GM23338 (cell line): ENCODE data around the gene PNPLA7. TPM values are rescaled to one million over a fixed set of nuclear protein-coding genes. Genes with fewer than 3 reads are reported as not detected.

Source experiments
- ATAC-seq: fragments of 200-7000 bp; cut with Tn5 transposase; 3 replicates; pipeline ENCODE4 v1.9.1; 2020
- DNase-seq: peaks from one replicate; pipeline ENCODE4 v3.0.0-alpha.2; 2015; ENCODE audit warnings: low spot score
- H2AFZ ChIP-seq: fragments of 200-600 bp; sonication (generic); 2 replicates; pipeline ENCODE4 v1.8.0; 2016; ENCODE audit warnings: antibody characterized with exemption, mild to moderate bottlenecking, moderate library complexity
- H3F3A ChIP-seq: fragments of 200-600 bp; sonication (generic); replicated peaks from 2 replicates; pipeline ENCODE4 v1.8.0; 2017; ENCODE audit warnings: antibody characterized with exemption, mixed run types, low read depth
- H3K27ac ChIP-seq: fragments of 200-600 bp; sonication (generic); 2 replicates; pipeline ENCODE4 v1.6.1; 2016; ENCODE audit warnings: low read depth
- H3K27me3 ChIP-seq: fragments of 200-600 bp; sonication (generic); 2 replicates; pipeline ENCODE4 v1.8.0; 2016; ENCODE audit warnings: mild to moderate bottlenecking, mixed run types, moderate library complexity; ENCODE audit not compliant: insufficient read depth
- H3K36me3 ChIP-seq: fragments of 200-600 bp; sonication (generic); 2 replicates; pipeline ENCODE4 v1.8.0; 2016; ENCODE audit warnings: mild to moderate bottlenecking; ENCODE audit not compliant: insufficient read depth
- H3K4me1 ChIP-seq: fragments of 200-600 bp; sonication (generic); 2 replicates; pipeline ENCODE4 v1.8.0; 2016; ENCODE audit warnings: mild to moderate bottlenecking, moderate library complexity; ENCODE audit not compliant: insufficient read depth
- H3K4me2 ChIP-seq: fragments of 200-600 bp; sonication (generic); 2 replicates; pipeline ENCODE4 v1.7.1; 2017; ENCODE audit warnings: mixed run types
- H3K4me3 ChIP-seq: fragments of 200-600 bp; sonication (generic); 2 replicates; pipeline ENCODE4 v1.6.1; 2016; ENCODE audit warnings: mixed run types
- H3K79me2 ChIP-seq: fragments of 200-600 bp; sonication (generic); replicated peaks from 2 replicates; pipeline ENCODE4 v1.8.0; 2017; ENCODE audit warnings: mild to moderate bottlenecking; ENCODE audit not compliant: insufficient read depth
- H3K9me2 ChIP-seq: fragments of 200-600 bp; sonication (generic); 2 replicates; pipeline ENCODE4 v1.8.0; 2017; ENCODE audit not compliant: insufficient read depth
- H4K20me1 ChIP-seq: fragments of 200-600 bp; sonication (generic); replicated peaks from 2 replicates; pipeline ENCODE4 v1.8.0; 2017; ENCODE audit warnings: mild to moderate bottlenecking; ENCODE audit not compliant: insufficient read depth
- H3K27ac Mint-ChIP-seq: 2 replicates; pipeline ENCODE4 v1.8.0; 2020; ENCODE audit warnings: inconsistent platforms, mild to moderate bottlenecking, moderate library complexity, mixed read lengths
- H3K27me3 Mint-ChIP-seq: 3 replicates; pipeline ENCODE4 v1.8.0; 2022; ENCODE audit warnings: low read depth, mild to moderate bottlenecking, moderate library complexity, mixed read lengths, inconsistent platforms; ENCODE audit not compliant: insufficient read depth, poor library complexity
- H3K36me3 Mint-ChIP-seq: 3 replicates; pipeline ENCODE4 v1.8.0; 2021; ENCODE audit warnings: low read depth, mild to moderate bottlenecking, inconsistent platforms, moderate library complexity, mixed read lengths
- H3K4me1 Mint-ChIP-seq: 3 replicates; pipeline ENCODE4 v1.8.0; 2020; ENCODE audit warnings: mild to moderate bottlenecking, inconsistent platforms, mixed read lengths
- H3K4me3 Mint-ChIP-seq: 3 replicates; pipeline ENCODE4 v1.8.0; 2021; ENCODE audit warnings: moderate library complexity, mild to moderate bottlenecking, inconsistent platforms, mixed read lengths
- H3K9me3 Mint-ChIP-seq: 3 replicates; pipeline ENCODE4 v1.8.0; 2020; ENCODE audit warnings: moderate library complexity, mild to moderate bottlenecking, inconsistent platforms, mixed read lengths
- CREB1 ChIP-seq: fragments of 250-450 bp; sonication (Bioruptor Pico); IDR thresholded peaks from 2 replicates; pipeline ENCODE4 v1.5.0; 2020; ENCODE audit warnings: low read depth, mild to moderate bottlenecking, moderate library complexity
- ETS1 ChIP-seq: IDR thresholded peaks from 2 replicates; pipeline ENCODE4 v1.6.1; 2016; ENCODE audit warnings: antibody characterized with exemption
- EZH2 ChIP-seq: fragments of 200-600 bp; sonication (generic); IDR thresholded peaks from one replicate; pipeline ENCODE4 v1.8.0; 2017; ENCODE audit warnings: antibody characterized with exemption, mild to moderate bottlenecking, low read depth; ENCODE audit not compliant: unreplicated experiment
- JUNB ChIP-seq: IDR thresholded peaks from one replicate; pipeline ENCODE4 v1.6.1; 2016; ENCODE audit warnings: antibody characterized with exemption; ENCODE audit not compliant: unreplicated experiment
- NANOG ChIP-seq: IDR thresholded peaks from 2 replicates; pipeline ENCODE4 v1.6.1; 2016; ENCODE audit warnings: antibody characterized with exemption, borderline replicate concordance
- POLR2AphosphoS5 ChIP-seq: IDR thresholded peaks from 2 replicates; pipeline ENCODE4 v1.6.1; 2016; ENCODE audit warnings: antibody characterized with exemption, low read depth
- STAT1 ChIP-seq: IDR thresholded peaks from one replicate; pipeline ENCODE4 v1.6.1; 2016; ENCODE audit warnings: antibody characterized with exemption; ENCODE audit not compliant: unreplicated experiment
- ZNF114 ChIP-seq: fragments of 250-450 bp; sonication (Bioruptor Pico); IDR thresholded peaks from 2 replicates; pipeline ENCODE4 v1.5.0; 2020; ENCODE audit warnings: mild to moderate bottlenecking, moderate library complexity
- ZNF331 ChIP-seq: fragments of 250-450 bp; sonication (Bioruptor Pico); IDR thresholded peaks from 2 replicates; pipeline ENCODE4 v1.5.0; 2020; ENCODE audit warnings: low read depth, mild to moderate bottlenecking, moderate library complexity
- ZNF462 ChIP-seq: fragments of 250-450 bp; sonication (Bioruptor Pico); IDR thresholded peaks from 2 replicates; pipeline ENCODE4 v1.5.0; 2020; ENCODE audit warnings: mild to moderate bottlenecking, moderate library complexity
- polyA plus RNA-seq: library from polyadenylated mRNA; unstranded; fragments of >200 nt; fragmentation: Nextera tagmentation; extraction: Ambion mirVana; gene quantifications from 2 replicates; pipeline ENCODE4 v1.2.1, GENCODE V29; 2016
- total RNA-seq: library from RNA; depleted of rRNA; stranded (reverse); fragments of >200 nt; shearing (Covaris generic); gene quantifications from 2 replicates; pipeline ENCODE4 v1.2.3, GENCODE V29; 2014
- TF ChIP-seq, protein P1 (sequence below), 2 experiments: fragments of 200-600 bp in 1 of 2; sonication (generic) in 1 of 2; conservative IDR thresholded peaks; 2 replicates each; pipeline versions ENCODE4 v1.5.1 to v1.6.1; 2016 to 2017; ENCODE audit warnings: antibody characterized with exemption in 2 of 2, low read depth in 2 of 2, mild to moderate bottlenecking in 2 of 2, moderate library complexity in 1 of 2

PNPLA7 gene
- total and polyA plus RNA-seq, 2 experiments from 2014 or later = 0.45 to 0.80 TPM

GRCh38 chr9:137429974-137430722 is 120.1 kb downstream of the PNPLA7 start:
- no peaks in the 10 kb centered on the region for H3K4me1 ChIP-seq
- H3K36me3 ChIP-seq = no peaks in the 10 kb centered on the region
- ATAC-seq = peak; percentile 69

More at GRCh38 chr9:137429974-137430722, 120.1 kb downstream of the PNPLA7 start:
- TF ChIP-seq STAT1 (no peak), ZNF331 (CRISPR knock-in tag) (no peak), CREB1 (CRISPR knock-in tag) (no peak), JUNB (no peak), POLR2AphosphoS5 (no peak), ETS1 (no peak), ZNF462 (CRISPR knock-in tag) (no peak), NANOG (no peak), EZH2 (no peak), ZNF114 (CRISPR knock-in tag) (no peak)
- TF ChIP-seq, protein P1, sequence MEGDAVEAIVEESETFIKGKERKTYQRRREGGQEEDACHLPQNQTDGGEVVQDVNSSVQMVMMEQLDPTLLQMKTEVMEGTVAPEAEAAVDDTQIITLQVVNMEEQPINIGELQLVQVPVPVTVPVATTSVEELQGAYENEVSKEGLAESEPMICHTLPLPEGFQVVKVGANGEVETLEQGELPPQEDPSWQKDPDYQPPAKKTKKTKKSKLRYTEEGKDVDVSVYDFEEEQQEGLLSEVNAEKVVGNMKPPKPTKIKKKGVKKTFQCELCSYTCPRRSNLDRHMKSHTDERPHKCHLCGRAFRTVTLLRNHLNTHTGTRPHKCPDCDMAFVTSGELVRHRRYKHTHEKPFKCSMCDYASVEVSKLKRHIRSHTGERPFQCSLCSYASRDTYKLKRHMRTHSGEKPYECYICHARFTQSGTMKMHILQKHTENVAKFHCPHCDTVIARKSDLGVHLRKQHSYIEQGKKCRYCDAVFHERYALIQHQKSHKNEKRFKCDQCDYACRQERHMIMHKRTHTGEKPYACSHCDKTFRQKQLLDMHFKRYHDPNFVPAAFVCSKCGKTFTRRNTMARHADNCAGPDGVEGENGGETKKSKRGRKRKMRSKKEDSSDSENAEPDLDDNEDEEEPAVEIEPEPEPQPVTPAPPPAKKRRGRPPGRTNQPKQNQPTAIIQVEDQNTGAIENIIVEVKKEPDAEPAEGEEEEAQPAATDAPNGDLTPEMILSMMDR (conservative IDR thresholded peaks at IDR 0.05; ENCODE audit: low read depth in 2 of 2) = no peak
- H3K36me3 Mint-ChIP-seq = no peaks in the 10 kb centered on the region
- no peaks in the 10 kb centered on the region for H3F3A ChIP-seq
- H2AFZ ChIP-seq = no peak overlapping the region
- H3K27me3 ChIP-seq = no peaks in the 10 kb centered on the region
- H3K79me2 ChIP-seq = no peaks in the 10 kb centered on the region
- H3K27ac ChIP-seq = no peak overlapping the region
- H3K9me3 Mint-ChIP-seq = no peaks in the 10 kb centered on the region
- H3K27ac Mint-ChIP-seq = no peak overlapping the region
- no peaks in the 10 kb centered on the region for H3K27me3 Mint-ChIP-seq
- no peak overlapping the region for H3K4me2 ChIP-seq
- no peaks in the 10 kb centered on the region for H3K4me1 Mint-ChIP-seq
- peak; percentile 60 for DNase-seq
- no peak overlapping the region for H3K4me3 Mint-ChIP-seq
- no peaks in the 10 kb centered on the region for H4K20me1 ChIP-seq
- H3K4me3 ChIP-seq = no peak overlapping the region
- no peaks in the 10 kb centered on the region for H3K9me2 ChIP-seq
